Femur (tissue), 1 donor: ENCODE results near the gene SLC10A1.
"Not testable (repeated sequence)": the region's sequence is repeated elsewhere in the genome, so short reads cannot be mapped to it uniquely, and the experiment has no call there.

Experiments used
- DNase-seq: peaks from one replicate; pipeline ENCODE4 v3.0.0-alpha.2; 2017

The SLC10A1 gene

DNA sequence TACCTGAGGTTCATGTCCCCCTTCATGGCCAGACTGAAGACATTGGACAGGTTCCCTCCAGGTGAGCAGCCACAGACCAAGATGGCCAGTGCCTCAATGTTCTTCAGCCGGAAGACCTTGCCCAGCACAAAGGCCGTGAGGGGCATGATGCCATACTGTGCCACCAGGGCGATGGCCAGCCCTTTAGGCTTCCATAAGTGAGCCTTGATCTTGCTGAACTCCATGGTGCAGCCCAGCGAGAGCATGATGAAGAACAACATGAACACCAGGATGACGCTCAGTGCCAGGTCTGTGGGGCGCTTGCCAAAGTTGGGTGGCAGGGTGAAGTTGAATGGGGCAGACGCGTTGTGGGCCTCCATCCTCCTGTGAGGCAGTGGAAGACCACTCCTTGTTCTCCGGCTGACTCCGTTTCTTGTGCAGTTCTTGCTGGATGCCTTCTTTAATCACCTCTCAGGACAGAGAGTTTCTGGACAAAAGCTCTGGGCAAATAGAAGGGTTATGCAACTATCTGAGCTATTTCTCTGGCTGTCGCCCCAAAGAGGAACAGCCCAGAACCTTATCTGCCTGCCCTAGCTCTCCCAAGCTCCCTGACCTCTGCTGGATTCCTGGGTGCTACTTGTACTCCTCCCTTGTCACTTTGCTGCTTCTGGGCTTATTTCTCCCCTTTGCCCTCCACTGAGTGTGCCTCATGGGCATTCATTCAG is at the start of gene SLC10A1:
Gene SLC10A1, minus strand, starts transcription at position 445 of the 704 bp plus-strand sequence. Its CDS starts 86 bp downstream, at position 359.
- no peak for DNase-seq

DNA sequence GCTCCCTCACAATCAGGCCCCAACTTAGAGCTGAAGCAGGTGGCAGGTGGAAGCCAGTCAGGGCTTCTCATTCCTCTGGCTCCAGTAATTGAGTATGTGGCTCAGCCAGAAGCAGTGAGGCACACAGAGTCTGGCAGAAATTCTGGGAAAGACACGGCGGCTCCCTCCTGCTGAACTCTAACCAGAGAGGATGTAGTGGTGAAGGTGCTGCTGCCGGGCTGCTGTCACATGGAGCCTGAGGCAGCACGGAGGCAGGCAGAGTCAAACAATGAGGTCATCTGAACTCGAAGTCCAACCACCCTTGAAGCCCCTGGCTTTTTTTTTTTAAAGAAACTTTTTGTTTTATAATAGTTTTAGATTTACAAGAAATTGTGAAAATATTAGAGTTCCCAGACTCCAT is 48.7 kb upstream of the SLC10A1 start:
- no peak for DNase-seq

DNA sequence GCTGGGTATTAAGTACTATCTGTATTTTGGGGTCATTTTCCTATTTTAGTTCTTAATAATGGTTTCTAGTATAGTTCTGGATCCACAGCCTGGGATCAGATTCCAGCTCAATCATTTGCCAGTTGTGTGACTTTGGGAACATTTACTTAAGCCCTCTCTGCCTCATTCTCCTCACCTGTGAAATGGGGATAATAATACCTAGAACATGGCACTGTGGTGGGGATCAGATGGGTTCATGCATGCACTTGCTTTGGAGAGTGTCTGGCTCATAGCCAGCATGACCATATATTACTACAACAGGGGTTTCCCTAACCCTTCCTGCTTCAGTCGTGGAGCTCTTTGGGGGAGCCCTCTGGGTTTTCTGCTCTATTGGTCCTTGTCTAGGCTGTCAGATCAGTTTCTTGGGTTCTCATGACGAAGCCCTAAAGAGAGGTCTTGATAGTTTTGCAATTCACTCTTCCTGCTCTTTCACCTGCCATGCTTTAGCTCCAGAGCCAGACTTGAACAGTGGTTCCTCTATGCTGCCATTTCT is 48.1 kb upstream of the SLC10A1 start:
- no peak for DNase-seq

DNA sequence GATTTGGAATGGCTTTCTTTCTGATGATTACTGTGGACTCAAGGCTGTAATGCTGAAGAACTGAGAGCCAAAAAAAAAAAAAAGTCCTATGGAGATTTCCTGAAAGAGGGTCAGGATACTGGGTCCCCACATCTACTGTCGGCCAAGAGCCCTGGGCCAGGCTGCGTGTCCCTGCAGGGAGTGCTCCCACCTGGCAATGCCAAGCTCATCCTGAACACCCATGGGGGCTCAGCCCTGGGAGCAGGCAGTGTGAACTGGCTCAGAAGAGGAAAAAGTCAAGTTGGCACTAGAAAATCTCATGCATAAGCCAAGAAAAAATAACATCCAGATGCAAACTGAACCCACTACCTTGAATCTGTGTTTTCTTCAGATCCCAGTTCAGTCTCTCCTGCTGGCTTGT is 47.1 kb upstream of the SLC10A1 start:
- no peak for DNase-seq

DNA sequence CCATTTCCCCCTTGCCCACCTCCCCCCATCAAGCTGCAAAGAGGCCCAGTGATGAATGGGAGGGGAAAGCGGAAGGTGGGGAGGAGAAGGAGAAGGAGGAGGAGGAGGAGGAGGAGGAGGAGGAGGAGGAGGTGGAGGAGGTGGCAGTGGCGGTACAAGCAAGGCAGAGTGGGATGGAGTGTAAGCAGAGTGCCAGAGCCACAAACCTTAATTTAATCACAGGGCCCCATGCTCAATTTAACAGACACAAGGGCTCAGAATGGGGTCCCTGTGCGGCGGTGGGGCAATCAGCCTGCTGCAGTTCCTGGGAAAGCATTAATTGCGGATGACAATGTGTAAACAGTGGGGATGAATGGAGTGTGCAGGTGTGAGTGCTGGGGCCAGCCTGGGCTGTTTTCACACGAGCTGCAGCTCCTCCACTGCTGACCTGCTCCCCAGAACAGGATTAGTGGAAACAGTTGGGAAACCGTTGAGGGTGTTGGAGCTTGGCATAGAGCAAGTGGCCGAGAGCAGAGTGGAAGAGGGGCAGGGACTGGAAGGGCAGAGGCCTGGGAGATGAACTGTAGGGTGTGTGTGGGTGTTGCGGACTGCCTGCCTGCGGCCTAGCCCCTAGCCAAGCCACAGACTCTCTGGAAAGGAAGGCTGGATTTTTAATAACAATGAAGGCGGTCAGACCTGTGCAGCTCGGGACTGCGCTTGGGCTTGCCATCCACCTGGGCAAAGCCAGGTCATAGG is 45.8 kb upstream of the SLC10A1 start:
- DNase-seq: no peak

DNA sequence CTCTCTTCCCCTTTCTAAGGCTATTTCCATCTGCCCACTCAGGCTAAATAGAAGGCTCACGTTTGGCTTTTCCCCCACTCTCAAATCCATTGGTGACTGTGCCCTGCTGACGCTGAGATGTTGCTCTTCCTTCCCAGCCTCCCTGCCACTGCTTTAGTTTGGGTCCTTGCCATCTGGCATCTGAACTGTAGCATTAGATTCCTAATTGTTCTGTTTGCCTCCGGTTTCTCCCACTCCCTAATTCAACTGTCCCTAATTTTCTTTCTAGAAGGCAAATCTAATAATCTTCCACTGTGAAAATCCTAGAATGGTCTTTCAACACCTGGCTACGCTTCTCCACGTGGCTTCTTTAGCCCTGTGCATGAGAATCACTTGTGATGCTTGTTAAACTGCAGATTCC is 44.6 kb upstream of the SLC10A1 start:
- DNase-seq: no peak

DNA sequence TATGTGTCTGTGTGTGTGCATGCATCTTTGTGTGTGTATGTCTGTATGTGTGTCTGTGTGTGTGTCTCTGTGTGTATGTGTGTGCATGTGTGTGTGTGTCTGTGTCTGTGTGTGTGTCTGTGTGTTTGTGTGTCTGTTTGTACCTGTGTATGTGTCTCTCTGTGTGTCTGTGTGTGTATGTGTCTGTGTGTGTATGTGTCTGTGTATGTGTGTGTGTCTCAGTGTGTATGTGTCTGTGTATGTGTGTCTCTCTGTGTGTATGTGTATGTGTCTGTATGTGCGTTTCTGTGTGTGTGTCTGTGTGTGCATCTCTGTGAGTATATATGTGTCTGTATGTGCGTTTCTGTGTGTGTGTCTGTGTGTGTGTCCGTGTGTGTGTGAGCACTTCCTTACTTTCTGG is 42.6 kb upstream of the SLC10A1 start:
- no peak for DNase-seq

DNA sequence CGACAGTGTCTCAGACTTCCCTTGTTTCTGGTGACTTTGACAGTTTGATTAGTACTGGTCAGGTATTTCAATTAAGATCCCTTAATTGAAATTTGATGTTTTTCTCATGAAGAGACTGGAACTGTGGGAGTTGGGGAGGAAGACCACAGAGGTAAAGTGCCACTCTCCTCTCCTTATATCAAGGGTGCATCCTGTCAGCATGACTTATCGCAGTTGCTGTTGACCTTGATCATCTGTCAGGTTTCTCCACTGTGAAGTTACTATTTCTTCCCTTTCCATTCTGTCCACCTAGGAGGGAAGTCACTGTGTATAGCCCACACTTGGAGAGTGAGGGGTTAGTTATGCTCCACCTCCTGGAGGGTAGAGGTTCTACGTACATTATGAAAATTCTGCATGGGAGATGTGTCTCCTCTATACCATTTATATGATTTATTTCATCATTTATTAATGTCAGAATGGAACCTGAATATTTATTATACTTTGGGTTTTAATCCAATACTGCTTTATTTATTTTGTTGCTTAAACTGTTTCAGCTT is 41.9 kb upstream of the SLC10A1 start:
- DNase-seq: no peak

DNA sequence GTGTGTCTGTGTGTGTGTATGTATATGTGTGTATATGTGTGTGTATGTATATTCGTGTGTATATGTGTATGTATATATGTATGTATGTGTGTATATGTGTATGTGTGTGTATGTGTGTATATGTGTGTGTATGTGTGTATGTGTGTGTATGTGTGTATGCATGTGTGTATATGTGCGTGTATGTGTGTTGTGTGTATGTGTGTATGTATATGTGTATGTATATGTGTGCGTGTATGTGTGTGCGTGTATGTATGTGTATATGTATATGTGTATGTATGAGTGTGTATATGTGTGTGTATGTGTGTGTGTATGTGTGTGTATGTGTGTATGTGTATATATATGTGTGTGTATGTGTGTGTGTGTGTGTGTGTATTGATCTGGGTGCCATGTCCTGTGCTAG is 31.8 kb upstream of the SLC10A1 start:
- DNase-seq: no peak

DNA sequence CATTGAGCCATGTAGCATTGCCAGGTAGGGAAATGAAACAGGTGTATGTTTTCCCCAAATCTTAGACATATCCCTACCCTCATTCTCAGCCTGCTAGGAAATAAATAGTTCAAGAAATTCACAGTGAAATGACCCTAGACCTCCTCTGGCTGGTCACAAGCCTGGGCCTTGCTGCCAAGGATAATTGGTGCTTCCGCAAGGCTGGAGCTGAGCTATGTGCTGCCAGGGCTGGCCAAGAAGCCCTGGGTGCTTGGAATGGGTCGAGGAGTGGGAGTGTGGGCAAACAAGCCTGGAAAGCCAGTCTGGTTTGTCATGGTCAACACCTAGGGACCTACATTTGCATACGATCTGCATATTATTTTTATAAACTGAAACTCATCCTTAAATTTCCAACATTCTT is 31.3 kb upstream of the SLC10A1 start:
- no peak for DNase-seq

DNA sequence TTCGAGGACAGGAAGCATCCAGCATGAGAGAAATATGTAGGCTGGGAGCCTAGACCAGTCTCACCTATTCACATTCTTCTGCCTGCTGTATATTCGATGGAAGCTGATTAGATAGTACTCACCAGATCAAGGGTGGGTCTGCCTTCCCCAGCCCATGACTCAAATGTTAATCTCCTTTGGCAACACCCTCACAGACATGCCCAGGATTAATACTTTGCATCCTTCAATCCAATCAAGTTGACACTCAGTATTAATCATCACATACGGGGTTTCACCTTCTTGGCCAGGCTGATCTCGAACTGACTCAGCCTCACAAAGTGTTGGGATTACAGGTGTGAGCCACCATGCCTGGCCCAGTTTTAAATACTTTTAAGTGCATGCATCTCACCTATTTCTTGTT is 30.5 kb upstream of the SLC10A1 start:
- no peak for DNase-seq

DNA sequence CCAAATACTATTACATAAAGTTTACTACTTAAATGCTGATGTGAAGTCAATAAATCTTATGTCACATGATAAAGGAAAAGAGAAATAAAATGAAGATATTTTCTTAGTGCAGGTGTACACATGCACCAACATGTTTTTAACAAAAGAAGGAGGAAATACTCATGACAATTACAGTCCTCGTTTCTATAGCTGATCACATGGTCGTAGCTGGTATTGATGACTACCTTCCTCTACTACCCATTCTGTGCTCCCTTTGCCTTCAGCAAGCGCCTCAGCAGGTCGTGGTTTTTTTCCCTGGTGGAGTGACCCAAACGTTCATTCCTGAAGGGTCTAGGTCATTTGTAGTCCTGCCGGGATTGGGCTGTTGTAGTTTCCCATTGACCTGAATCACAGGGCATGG is 25.4 kb upstream of the SLC10A1 start:
- no peak for DNase-seq

DNA sequence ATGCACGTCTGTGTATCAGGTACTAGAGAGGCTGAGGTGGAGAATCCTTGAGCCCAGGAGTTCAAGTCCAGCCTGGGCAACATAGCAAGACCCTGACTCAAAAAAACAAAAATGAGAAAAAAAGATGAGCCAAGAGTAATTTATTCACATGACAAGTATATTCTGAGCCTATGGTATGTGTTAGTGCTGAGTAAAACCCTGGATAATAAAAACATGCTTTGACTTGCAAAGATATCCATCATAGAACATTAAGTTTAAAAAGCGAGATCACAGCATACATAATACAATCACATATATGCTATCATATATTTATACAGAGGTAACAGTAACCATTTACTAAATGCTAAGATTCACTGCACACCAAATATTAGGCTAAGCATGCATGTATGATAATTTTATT is 23.9 kb upstream of the SLC10A1 start:
- DNase-seq: no peak

DNA sequence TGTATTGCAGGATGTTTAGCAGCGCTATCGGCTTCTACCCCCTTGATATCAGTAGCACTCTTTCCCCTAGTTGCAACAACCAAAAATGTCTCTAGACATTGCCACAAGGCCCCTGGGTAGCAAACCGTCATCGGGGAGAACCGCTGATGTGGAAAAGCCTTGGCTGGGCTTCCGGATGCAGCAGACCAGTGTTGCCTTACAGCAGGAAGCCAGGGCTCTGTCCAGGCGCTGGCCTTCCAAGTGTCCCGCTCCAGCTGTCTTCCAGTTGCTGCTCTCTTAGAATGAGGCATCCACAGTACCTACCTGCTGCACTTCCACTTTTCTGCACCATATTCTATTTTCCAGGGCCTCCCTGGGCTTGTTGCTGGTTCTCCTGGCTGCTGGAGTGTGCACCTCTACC is 22.6 kb upstream of the SLC10A1 start:
- no peak for DNase-seq

DNA sequence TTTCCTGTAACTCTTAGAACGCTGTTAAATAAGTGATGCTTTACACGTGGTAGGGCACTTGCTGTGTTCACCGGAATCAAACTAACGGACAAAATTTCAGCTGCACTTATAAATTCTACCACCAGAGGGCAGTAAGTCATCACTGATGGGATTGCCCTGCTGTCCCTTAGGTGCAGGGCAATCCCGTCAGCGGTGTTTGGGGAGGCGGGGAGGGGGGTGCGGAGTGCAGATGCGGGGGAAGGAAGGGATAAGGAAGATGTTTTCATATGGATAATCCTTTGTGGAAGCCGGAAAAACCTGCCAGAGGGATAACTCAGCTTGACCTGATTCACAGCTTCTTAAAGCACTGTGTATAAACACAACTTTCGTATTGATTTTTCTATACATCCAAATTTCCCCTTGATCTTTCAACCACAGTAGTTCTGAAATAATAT is 21.7 kb upstream of the SLC10A1 start:
- DNase-seq: peak; percentile 54

DNA sequence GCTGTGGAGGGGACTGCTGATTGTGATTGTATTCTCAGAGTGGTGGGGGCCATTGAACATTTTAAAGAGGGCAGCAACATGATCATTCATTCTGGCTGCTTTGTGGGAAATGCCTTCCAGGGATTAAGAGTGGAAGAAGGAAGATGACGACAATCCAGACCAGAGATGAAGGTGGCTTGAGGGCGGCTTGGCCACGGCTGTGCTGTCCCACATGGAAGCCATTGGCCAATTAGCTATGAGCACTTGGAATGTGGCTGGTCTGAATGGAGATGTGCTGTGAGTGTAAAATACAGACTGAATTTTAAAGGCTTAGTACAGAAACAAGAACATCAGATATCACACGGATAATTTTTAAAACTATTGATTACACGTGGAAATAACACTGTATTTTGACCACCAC is 19.2 kb upstream of the SLC10A1 start:
- DNase-seq: no peak

DNA sequence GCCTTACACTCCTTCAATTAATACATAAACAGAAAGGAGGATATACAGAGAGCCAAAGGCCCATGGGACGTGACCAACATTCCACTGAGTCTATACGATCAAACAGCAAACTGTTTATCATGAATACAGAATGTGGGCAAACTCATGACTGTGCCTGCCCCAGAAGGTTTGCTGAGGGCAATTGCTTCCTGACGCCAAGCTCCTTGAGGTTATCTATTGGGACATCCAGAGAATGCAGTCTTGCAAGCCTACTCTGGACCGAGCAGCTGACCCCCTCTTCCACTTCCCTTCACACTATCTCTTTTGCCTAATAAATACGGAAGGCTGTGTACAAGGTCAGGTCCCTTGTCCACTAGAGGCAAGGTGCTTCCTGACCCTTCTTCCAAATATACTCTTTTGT is 18.5 kb upstream of the SLC10A1 start:
- DNase-seq: no peak

DNA sequence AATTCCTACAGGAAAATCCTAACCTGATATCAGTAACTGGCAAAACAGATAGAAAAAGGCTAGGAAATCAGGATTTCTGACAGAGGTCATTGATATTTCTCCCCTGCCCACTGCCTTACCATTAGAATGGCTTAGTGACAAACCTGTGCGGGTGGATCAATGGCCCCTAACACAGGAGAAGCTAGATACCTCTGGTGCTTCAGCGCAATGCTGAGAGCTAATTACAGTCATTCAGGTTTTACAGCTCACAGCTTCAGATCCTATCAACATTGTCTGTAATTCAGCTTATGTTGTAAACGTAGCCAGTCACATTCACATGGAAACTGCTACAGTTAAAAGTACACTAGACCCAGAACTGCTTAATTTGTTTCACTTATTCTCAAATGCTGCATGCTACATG is 17.4 kb upstream of the SLC10A1 start:
- DNase-seq: no peak

DNA sequence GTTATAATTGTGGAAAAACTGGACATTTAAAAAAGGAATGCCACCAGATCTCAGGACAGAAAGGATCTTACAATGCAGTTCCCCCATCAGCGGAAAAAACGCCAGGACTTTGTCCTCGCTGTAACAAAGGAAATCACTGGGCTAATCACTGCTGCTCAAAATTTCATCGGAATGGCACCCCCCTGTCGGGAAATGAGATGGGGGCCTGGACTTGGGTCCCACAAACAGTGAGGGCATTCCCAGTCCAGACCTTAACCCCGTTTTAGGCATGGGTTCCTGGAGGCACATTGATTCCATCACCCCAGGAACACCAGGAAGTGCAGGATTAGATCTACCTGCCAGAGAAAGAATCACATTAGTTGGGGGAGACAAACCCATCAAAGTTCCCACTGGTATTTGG is 16.3 kb upstream of the SLC10A1 start:
- not testable (repeated sequence) for DNase-seq

DNA sequence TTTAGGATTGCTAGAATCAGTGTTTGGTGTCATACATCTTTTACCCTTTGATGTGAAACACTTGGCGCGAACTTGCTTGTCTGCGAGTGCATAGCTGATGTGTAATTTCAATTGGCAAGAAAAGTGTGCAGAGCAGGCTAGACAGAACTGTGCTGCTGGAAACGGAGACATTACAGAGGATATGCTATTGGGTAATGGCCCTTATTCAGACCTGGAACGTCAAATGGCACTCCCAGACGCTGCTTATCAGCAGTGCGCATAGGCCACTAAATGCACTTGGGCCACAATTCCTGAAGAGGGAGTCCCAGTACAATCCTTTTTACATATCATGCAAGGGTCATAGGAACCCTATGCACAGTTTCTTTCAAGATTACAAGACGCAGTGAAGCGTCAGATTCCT is 15.7 kb upstream of the SLC10A1 start:
- DNase-seq: no peak

DNA sequence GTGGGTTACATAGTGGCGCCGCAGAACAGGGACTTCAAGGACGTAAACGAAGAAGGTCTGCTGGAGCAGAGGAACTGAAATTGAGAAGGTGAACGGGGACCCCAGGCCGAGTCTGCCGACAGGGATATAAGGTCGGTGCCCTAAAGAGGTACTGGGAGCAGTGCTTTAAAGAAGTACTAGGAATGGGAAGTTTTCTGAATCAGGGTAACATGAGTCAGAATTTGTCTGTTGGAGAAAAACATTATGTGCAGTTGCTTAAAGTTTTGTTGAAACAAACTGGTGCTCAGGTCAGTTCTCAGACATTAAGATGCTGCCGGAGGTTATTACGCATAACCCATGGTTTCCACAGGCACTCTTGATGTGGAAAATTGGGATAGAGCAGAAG is 14.8 kb upstream of the SLC10A1 start:
- no peak for DNase-seq

DNA sequence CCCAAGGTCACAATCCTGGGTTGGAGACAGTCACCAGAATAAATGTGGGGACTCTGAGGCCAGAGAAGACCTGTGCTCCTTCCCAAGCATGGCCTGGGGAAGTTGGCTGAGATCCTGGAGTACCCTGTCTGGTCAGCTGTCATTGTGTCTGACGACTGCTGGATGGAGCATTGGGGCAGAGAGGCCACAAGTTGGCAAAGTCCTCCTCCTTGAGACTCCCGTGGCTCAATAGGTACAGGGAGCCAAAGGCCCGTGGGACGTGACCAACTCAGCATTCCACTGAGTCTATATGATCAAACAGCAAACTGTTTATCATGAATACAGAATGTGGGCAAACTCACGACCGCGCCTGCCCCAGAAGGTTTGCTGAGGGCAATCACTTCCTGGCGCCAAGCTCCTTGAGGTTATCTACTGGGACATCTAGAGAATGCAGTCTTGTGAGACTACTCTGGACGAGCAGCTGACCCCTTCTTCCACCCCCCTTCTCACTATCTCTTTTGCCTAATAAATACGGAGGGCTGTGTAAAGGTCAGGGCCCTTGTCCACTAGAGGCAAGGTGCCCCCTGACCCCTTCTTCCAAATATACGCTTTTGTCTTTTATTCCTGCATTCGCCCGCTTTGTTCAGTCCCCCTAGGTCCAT is 14.3 kb upstream of the SLC10A1 start:
- no peak for DNase-seq

DNA sequence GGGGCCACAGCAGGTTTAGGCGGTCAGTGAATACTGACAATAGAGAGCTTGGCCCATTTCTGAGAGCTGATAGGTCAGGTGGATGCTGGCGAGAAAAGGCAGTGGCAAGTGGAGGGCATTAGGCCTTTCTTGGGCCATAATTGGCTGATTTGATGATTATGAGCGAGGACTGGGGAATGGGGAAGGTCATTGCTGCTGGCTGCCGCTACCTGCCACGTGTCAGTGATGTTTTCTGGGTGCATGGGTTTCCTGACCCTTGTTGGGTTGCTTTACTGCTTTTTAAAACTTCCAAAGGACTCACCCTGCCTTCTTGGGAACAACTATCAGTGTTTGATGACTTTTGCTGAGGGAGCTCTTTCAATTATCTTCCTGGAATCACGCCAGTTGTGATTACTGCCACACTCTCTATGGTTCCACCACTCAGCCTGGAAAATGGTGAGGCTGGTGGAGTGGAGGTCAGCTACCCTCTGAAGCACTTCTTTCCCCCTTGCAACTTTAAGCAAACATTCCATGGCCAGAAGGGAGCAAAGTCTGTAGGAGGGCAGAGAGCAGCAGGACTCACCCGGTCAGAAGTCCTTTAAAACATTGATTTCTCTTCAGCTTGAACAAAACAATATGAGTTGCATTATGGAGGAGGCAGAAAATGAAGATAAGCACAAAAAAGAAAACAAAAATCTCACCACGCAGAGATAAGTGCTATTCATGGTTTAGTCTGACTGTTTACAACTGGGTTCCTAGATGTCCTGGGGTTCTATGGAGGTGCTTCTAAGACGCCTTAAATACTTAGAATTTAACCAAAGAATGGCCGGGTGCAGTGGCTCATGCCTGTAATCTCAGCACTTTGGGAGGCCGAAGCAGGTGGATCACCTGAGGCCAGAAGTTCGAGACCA is 12.1 kb upstream of the SLC10A1 start:
- DNase-seq: no peak
